ENCODE results near the gene EIPR1. TPM values are rescaled to one million over a fixed set of nuclear protein-coding genes. Genes with fewer than 3 reads are reported as not detected.

The EIPR1 gene
- total RNA-seq, 2 donors from 2014 or later: 25.1 to 28.5 TPM

- H3K27me3 Mint-ChIP-seq: no peaks in the 10 kb centered on the region
- H3K9me3 ChIP-seq (ENCODE audit: control insufficient read depth, low read length, poor library complexity, severe bottlenecking): no peaks in the 10 kb centered on the region
- no peak for ATAC-seq
- peaks cover 2% of the 10 kb centered on the region for H3K4me1 Mint-ChIP-seq
- H3K27ac Mint-ChIP-seq: no peak overlapping the region
- H3K4me3 Mint-ChIP-seq: no peak overlapping the region
- DNase-seq: no peak
- H3K36me3 Mint-ChIP-seq (ENCODE audit: low read depth): peaks cover 10% of the 10 kb centered on the region
Measured at GRCh38 chr2:3340144-3340543, 37.5 kb downstream of the EIPR1 start.

GRCh38 chr2:3338340-3338739, 39.3 kb downstream of the EIPR1 start:
- Mint-ChIP-seq H3K27ac (peak overlapping the region; percentile 16), H3K36me3 (ENCODE audit: low read depth) (peaks cover 10% of the 10 kb centered on the region), H3K27me3 (no peaks in the 10 kb centered on the region), H3K4me3 (no peak overlapping the region), H3K4me1 (peaks cover 2% of the 10 kb centered on the region)
- H3K9me3 ChIP-seq (ENCODE audit: control insufficient read depth, low read length, poor library complexity, severe bottlenecking): no peaks in the 10 kb centered on the region
- ATAC-seq (no peak), DNase-seq (no peak)

- no peak overlapping the region for H3K4me3 Mint-ChIP-seq
- DNase-seq (no peak), ATAC-seq (no peak)
- H3K27me3 Mint-ChIP-seq: no peaks in the 10 kb centered on the region
- H3K4me1 Mint-ChIP-seq: peaks cover 4% of the 10 kb centered on the region
- H3K27ac Mint-ChIP-seq: no peak overlapping the region
- peaks cover 14% of the 10 kb centered on the region for H3K36me3 Mint-ChIP-seq (ENCODE audit: low read depth)
- no peaks in the 10 kb centered on the region for H3K9me3 ChIP-seq (ENCODE audit: control insufficient read depth, low read length, poor library complexity, severe bottlenecking)
Measured at GRCh38 chr2:3336844-3337243, 40.8 kb downstream of the EIPR1 start.

- DNase-seq: no peak
- no peak for ATAC-seq
- Mint-ChIP-seq H3K36me3 (ENCODE audit: low read depth) (peaks cover 25% of the 10 kb centered on the region), H3K27ac (no peak overlapping the region), H3K27me3 (no peaks in the 10 kb centered on the region), H3K4me1 (peaks cover 16% of the 10 kb centered on the region), H3K4me3 (no peak overlapping the region)
- no peaks in the 10 kb centered on the region for H3K9me3 ChIP-seq (ENCODE audit: control insufficient read depth, low read length, poor library complexity, severe bottlenecking)
Measured at GRCh38 chr2:3334392-3335345, 42.9 kb downstream of the EIPR1 start.

GRCh38 chr2:3332133-3332532, 45.5 kb downstream of the EIPR1 start:
- H3K4me1 Mint-ChIP-seq: peaks cover 20% of the 10 kb centered on the region
- ATAC-seq (no peak), DNase-seq (no peak)
- no peak overlapping the region for H3K27ac Mint-ChIP-seq
- peaks cover 22% of the 10 kb centered on the region for H3K36me3 Mint-ChIP-seq (ENCODE audit: low read depth)
- no peak overlapping the region for H3K4me3 Mint-ChIP-seq
- no peaks in the 10 kb centered on the region for H3K9me3 ChIP-seq (ENCODE audit: control insufficient read depth, low read length, poor library complexity, severe bottlenecking)
- no peaks in the 10 kb centered on the region for H3K27me3 Mint-ChIP-seq

- DNase-seq (no peak), ATAC-seq (no peak)
- no peak overlapping the region for H3K4me3 Mint-ChIP-seq
- H3K36me3 Mint-ChIP-seq (ENCODE audit: low read depth): peaks cover 17% of the 10 kb centered on the region
- no peaks in the 10 kb centered on the region for H3K27me3 Mint-ChIP-seq
- no peaks in the 10 kb centered on the region for H3K9me3 ChIP-seq (ENCODE audit: control insufficient read depth, low read length, poor library complexity, severe bottlenecking)
- peaks cover 24% of the 10 kb centered on the region for H3K4me1 Mint-ChIP-seq
- H3K27ac Mint-ChIP-seq: peak overlapping the region; percentile 88
Measured at GRCh38 chr2:3329491-3329890, 48.1 kb downstream of the EIPR1 start.

- no peak for ATAC-seq
- Mint-ChIP-seq H3K4me1 (peaks cover 24% of the 10 kb centered on the region), H3K27ac (no peak overlapping the region), H3K27me3 (no peaks in the 10 kb centered on the region), H3K36me3 (ENCODE audit: low read depth) (peaks cover 13% of the 10 kb centered on the region), H3K4me3 (no peak overlapping the region)
- DNase-seq: no peak
- H3K9me3 ChIP-seq (ENCODE audit: control insufficient read depth, low read length, poor library complexity, severe bottlenecking): no peaks in the 10 kb centered on the region
Measured at GRCh38 chr2:3326871-3327270, 50.7 kb downstream of the EIPR1 start.

- Mint-ChIP-seq H3K36me3 (ENCODE audit: low read depth) (peaks cover 13% of the 10 kb centered on the region), H3K27ac (no peak overlapping the region), H3K4me1 (peaks cover 24% of the 10 kb centered on the region), H3K27me3 (no peaks in the 10 kb centered on the region), H3K4me3 (no peak overlapping the region)
- no peaks in the 10 kb centered on the region for H3K9me3 ChIP-seq (ENCODE audit: control insufficient read depth, low read length, poor library complexity, severe bottlenecking)
- DNase-seq (no peak), ATAC-seq (no peak)
Measured at GRCh38 chr2:3326182-3326537, 51.5 kb downstream of the EIPR1 start.

GRCh38 chr2:3325458-3326181, 52.0 kb downstream of the EIPR1 start:
- H3K9me3 ChIP-seq (ENCODE audit: control insufficient read depth, low read length, poor library complexity, severe bottlenecking): no peaks in the 10 kb centered on the region
- Mint-ChIP-seq H3K27me3 (no peaks in the 10 kb centered on the region), H3K4me1 (peaks cover 21% of the 10 kb centered on the region), H3K36me3 (ENCODE audit: low read depth) (peaks cover 8% of the 10 kb centered on the region), H3K27ac (no peak overlapping the region), H3K4me3 (no peak overlapping the region)
- DNase-seq: no peak
- ATAC-seq: no peak

- Mint-ChIP-seq H3K27me3 (no peaks in the 10 kb centered on the region), H3K27ac (no peak overlapping the region), H3K4me1 (peaks cover 11% of the 10 kb centered on the region), H3K4me3 (no peak overlapping the region), H3K36me3 (ENCODE audit: low read depth) (peaks cover 2% of the 10 kb centered on the region)
- no peaks in the 10 kb centered on the region for H3K9me3 ChIP-seq (ENCODE audit: control insufficient read depth, low read length, poor library complexity, severe bottlenecking)
- ATAC-seq (no peak), DNase-seq (no peak)
Measured at GRCh38 chr2:3324404-3325281, 53.0 kb downstream of the EIPR1 start.

GRCh38 chr2:3324036-3324386, 53.6 kb downstream of the EIPR1 start:
- ATAC-seq (no peak), DNase-seq (no peak)
- Mint-ChIP-seq H3K4me3 (no peak overlapping the region), H3K27me3 (no peaks in the 10 kb centered on the region), H3K36me3 (ENCODE audit: low read depth) (peaks cover 2% of the 10 kb centered on the region), H3K27ac (no peak overlapping the region), H3K4me1 (peaks cover 6% of the 10 kb centered on the region)
- H3K9me3 ChIP-seq (ENCODE audit: control insufficient read depth, low read length, poor library complexity, severe bottlenecking): no peaks in the 10 kb centered on the region

- peaks cover 4% of the 10 kb centered on the region for H3K36me3 Mint-ChIP-seq (ENCODE audit: low read depth)
- DNase-seq (no peak), ATAC-seq (no peak)
- no peaks in the 10 kb centered on the region for H3K27me3 Mint-ChIP-seq
- no peak overlapping the region for H3K4me3 Mint-ChIP-seq
- H3K9me3 ChIP-seq (ENCODE audit: control insufficient read depth, low read length, poor library complexity, severe bottlenecking): no peaks in the 10 kb centered on the region
- H3K4me1 Mint-ChIP-seq: peaks cover 6% of the 10 kb centered on the region
- H3K27ac Mint-ChIP-seq: no peak overlapping the region
Measured at GRCh38 chr2:3323360-3324035, 54.1 kb downstream of the EIPR1 start.

Data from T-helper 17 cell (primary cell).